ENCODE data around the gene YLPM1.

DNA sequence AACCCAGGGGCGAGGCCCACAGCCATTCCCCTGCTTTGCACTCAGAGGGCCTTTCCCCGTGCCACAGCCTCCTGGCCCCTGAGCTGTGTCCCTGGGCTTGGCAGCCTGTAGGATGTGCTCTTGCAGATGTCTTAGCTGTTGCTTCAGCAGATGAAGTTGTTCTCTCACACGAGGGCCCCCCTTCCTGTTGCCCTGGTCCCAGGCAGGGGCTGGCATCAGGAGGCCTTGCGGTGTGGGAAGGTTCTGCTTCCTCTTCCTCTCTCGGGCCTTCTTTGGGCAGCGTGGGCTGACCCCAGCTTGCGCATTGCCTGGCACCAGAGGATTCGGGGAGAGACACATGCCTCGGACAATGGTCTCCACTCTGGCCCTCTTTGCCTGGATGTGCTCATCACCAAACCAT lies 100.2 kb downstream of the YLPM1 start:
- TF ChIP-seq NFIC (IDR thresholded peaks at IDR 0.05; ENCODE audit: borderline replicate concordance) (no peak), POLR2AphosphoS5 (IDR thresholded peaks at IDR 0.05; ENCODE audit: low read depth, low read length) (no peak), TCF12 (IDR thresholded peaks at IDR 0.05) (no peak), FOXJ3 (CRISPR knock-in tag; IDR thresholded peaks at IDR 0.05) (no peak), YY1 (IDR thresholded peaks at IDR 0.05; ENCODE audit: low read depth) (no peak), NRF1 (IDR thresholded peaks at IDR 0.05; ENCODE audit: low read depth, low read length) (no peak), TEAD4 (IDR thresholded peaks at IDR 0.05; ENCODE audit: borderline replicate concordance, insufficient read depth) (no peak), MXI1 (IDR thresholded peaks at IDR 0.05; ENCODE audit: low read depth, low read length) (no peak), FOSL2 (IDR thresholded peaks at IDR 0.05; ENCODE audit: borderline replicate concordance, low read depth) (no peak), EP300 (IDR thresholded peaks at IDR 0.05; ENCODE audit: borderline replicate concordance in 1 of 2, low read depth in 1 of 2, low read length in 1 of 2) (no peak), TAF1 (IDR thresholded peaks at IDR 0.05; ENCODE audit: borderline replicate concordance, low read depth, low read length) (no peak)
- TF ChIP-seq, protein P1, sequence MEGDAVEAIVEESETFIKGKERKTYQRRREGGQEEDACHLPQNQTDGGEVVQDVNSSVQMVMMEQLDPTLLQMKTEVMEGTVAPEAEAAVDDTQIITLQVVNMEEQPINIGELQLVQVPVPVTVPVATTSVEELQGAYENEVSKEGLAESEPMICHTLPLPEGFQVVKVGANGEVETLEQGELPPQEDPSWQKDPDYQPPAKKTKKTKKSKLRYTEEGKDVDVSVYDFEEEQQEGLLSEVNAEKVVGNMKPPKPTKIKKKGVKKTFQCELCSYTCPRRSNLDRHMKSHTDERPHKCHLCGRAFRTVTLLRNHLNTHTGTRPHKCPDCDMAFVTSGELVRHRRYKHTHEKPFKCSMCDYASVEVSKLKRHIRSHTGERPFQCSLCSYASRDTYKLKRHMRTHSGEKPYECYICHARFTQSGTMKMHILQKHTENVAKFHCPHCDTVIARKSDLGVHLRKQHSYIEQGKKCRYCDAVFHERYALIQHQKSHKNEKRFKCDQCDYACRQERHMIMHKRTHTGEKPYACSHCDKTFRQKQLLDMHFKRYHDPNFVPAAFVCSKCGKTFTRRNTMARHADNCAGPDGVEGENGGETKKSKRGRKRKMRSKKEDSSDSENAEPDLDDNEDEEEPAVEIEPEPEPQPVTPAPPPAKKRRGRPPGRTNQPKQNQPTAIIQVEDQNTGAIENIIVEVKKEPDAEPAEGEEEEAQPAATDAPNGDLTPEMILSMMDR (IDR thresholded peaks at IDR 0.05): no peak
- TF ChIP-seq, protein P2, sequence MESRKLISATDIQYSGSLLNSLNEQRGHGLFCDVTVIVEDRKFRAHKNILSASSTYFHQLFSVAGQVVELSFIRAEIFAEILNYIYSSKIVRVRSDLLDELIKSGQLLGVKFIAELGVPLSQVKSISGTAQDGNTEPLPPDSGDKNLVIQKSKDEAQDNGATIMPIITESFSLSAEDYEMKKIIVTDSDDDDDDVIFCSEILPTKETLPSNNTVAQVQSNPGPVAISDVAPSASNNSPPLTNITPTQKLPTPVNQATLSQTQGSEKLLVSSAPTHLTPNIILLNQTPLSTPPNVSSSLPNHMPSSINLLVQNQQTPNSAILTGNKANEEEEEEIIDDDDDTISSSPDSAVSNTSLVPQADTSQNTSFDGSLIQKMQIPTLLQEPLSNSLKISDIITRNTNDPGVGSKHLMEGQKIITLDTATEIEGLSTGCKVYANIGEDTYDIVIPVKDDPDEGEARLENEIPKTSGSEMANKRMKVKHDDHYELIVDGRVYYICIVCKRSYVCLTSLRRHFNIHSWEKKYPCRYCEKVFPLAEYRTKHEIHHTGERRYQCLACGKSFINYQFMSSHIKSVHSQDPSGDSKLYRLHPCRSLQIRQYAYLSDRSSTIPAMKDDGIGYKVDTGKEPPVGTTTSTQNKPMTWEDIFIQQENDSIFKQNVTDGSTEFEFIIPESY (IDR thresholded peaks at IDR 0.05; ENCODE audit: borderline replicate concordance, low read depth): no peak
- TF ChIP-seq, protein P3, sequence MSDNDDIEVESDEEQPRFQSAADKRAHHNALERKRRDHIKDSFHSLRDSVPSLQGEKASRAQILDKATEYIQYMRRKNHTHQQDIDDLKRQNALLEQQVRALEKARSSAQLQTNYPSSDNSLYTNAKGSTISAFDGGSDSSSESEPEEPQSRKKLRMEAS (IDR thresholded peaks at IDR 0.05; ENCODE audit: low read depth): no peak
